H1 (cell line): Measurements from ENCODE around the gene CPA3. TPM values are rescaled to one million over a fixed set of nuclear protein-coding genes. Genes with fewer than 3 reads are reported as not detected.

ENCODE experiments used
- CTCF ChIA-PET: fragments of 300-600 bp; sonication (Branson Sonifier 250); formaldehyde crosslinking; loops from one replicate; lab custom pipeline; 2021; ENCODE audit not compliant: partially characterized antibody; lab: Charles Lee
- POLR2A ChIA-PET: fragments of 300-600 bp; sonication (Branson Sonifier 250); formaldehyde crosslinking; loops from one replicate; lab custom pipeline; 2021; ENCODE audit warnings: inconsistent platforms; ENCODE audit not compliant: partially characterized antibody; lab: Charles Lee
- DNase-seq, 2 experiments: peaks; one replicate each; pipeline versions ENCODE4 v3.0.0 to v3.0.0-alpha.2; 2010 to 2022; ENCODE audit warnings: low spot score in 2 of 2, low read depth in 1 of 2, mixed read lengths in 1 of 2
- FAIRE-seq: peaks from 2 replicates; lab custom pipeline; 2011; peaks lifted over from hg19 to GRCh38; lab: Jason Lieb, UNC
- H2AFZ ChIP-seq: 2 replicates; pipeline ENCODE4 v1.8.1; 2012; ENCODE audit warnings: low read length, inconsistent platforms
- H2AK5ac ChIP-seq: 2 replicates; pipeline ENCODE4 v1.6.1; 2013; ENCODE audit warnings: low read depth, low read length
- H2BK120ac ChIP-seq: replicated peaks from 2 replicates; pipeline ENCODE3; 2013; ENCODE audit warnings: low read depth, low read length, inconsistent platforms
- H2BK12ac ChIP-seq: 2 replicates; pipeline ENCODE4 v1.6.1; 2013; ENCODE audit warnings: low read depth, low read length
- H2BK15ac ChIP-seq: 2 replicates; pipeline ENCODE4 v1.6.1; 2013; ENCODE audit warnings: low read length
- H2BK20ac ChIP-seq: 2 replicates; pipeline ENCODE4 v1.6.1; 2013; ENCODE audit warnings: low read length
- H2BK5ac ChIP-seq: 2 replicates; pipeline ENCODE4 v1.6.1; 2013; ENCODE audit warnings: low read depth, low read length
- H3K14ac ChIP-seq: 2 replicates; pipeline ENCODE4 v1.6.1; 2013; ENCODE audit warnings: inconsistent platforms; ENCODE audit not compliant: insufficient read length
- H3K18ac ChIP-seq: 2 replicates; pipeline ENCODE4 v1.6.1; 2013; ENCODE audit warnings: low read length; ENCODE audit errors: extremely low read depth
- H3K23ac ChIP-seq: 2 replicates; pipeline ENCODE4 v1.6.1; 2013; ENCODE audit warnings: inconsistent platforms; ENCODE audit not compliant: insufficient read length
- H3K23me2 ChIP-seq: 2 replicates; pipeline ENCODE4 v1.6.1; 2013; ENCODE audit warnings: low read depth, low read length
- H3K27ac ChIP-seq: 2 replicates; pipeline ENCODE4 v1.6.1; 2011; ENCODE audit warnings: low read depth, low read length, inconsistent platforms
- H3K27me3 ChIP-seq, 4 experiments: replicated peaks in 1 of 4; 1 replicate in 1 of 4; 2 replicates in 3 of 4; pipeline versions ENCODE4 v1.6.1 to v1.8.1; 2011 to 2013; ENCODE audit warnings: low read length in 3 of 4, mild to moderate bottlenecking in 3 of 4, inconsistent platforms in 2 of 4, mixed read lengths in 2 of 4, moderate library complexity in 1 of 4; ENCODE audit not compliant: control insufficient read depth in 3 of 4, insufficient read depth in 3 of 4; ENCODE audit errors: extremely low read depth in 1 of 4
- H3K36me3 ChIP-seq, 4 experiments: 2 replicates each; pipeline versions ENCODE4 v1.6.1 to v1.8.1; 2011 to 2013; ENCODE audit warnings: mild to moderate bottlenecking in 4 of 4, low read length in 3 of 4, moderate library complexity in 2 of 4, control low read depth in 1 of 4, inconsistent platforms in 1 of 4; ENCODE audit not compliant: insufficient read depth in 4 of 4, control insufficient read depth in 2 of 4
- H3K4ac ChIP-seq: replicated peaks from 2 replicates; pipeline ENCODE3; 2013; ENCODE audit warnings: low read length, low read depth, mixed read lengths, inconsistent platforms; ENCODE audit not compliant: insufficient read length
- H3K4me1 ChIP-seq, 4 experiments: replicated peaks in 1 of 4; 1 replicate in 1 of 4; 2 replicates in 3 of 4; pipeline versions ENCODE4 v1.6.1 to v1.8.1; 2011 to 2013; ENCODE audit warnings: low read length in 3 of 4, inconsistent platforms in 2 of 4, mixed read lengths in 1 of 4; ENCODE audit not compliant: insufficient read depth in 4 of 4, control insufficient read depth in 3 of 4
- H3K4me2 ChIP-seq, 2 experiments: 2 replicates each; pipeline versions ENCODE4 v1.6.1 to v1.8.1; 2011 to 2013; ENCODE audit warnings: low read depth in 2 of 2, low read length in 2 of 2, control low read depth in 1 of 2, inconsistent platforms in 1 of 2, mild to moderate bottlenecking in 1 of 2; ENCODE audit not compliant: insufficient read depth in 1 of 2
- H3K4me3 ChIP-seq, 4 experiments: fragments of 200-600, 300-600 bp in 1 of 4; sonication (generic), shearing (Covaris generic), sonication (Bioruptor Twin) in 1 of 4; 2 replicates each; pipeline versions ENCODE4 v1.5.1 to v1.8.1; 2011 to 2016; ENCODE audit warnings: low read length in 4 of 4, low read depth in 3 of 4, control low read depth in 2 of 4, inconsistent platforms in 2 of 4, mild to moderate bottlenecking in 2 of 4, mixed read lengths in 1 of 4, moderate library complexity in 1 of 4; ENCODE audit not compliant: insufficient read depth in 2 of 4; ENCODE audit errors: extremely low read depth in 1 of 4
- H3K56ac ChIP-seq: replicated peaks from 2 replicates; pipeline ENCODE3; 2013; ENCODE audit warnings: low read depth, mild to moderate bottlenecking, mixed read lengths, low read length, inconsistent platforms; ENCODE audit not compliant: insufficient read length
- H3K79me1 ChIP-seq: 2 replicates; pipeline ENCODE4 v1.6.1; 2013; ENCODE audit warnings: low read depth, low read length, control low read depth
- H3K79me2 ChIP-seq, 2 experiments: 2 replicates each; pipeline versions ENCODE4 v1.6.1 to v1.8.1; 2012 to 2013; ENCODE audit warnings: low read length in 2 of 2, mild to moderate bottlenecking in 2 of 2, inconsistent platforms in 1 of 2; ENCODE audit not compliant: insufficient read depth in 2 of 2, control insufficient read depth in 1 of 2
- H3K9ac ChIP-seq, 4 experiments: replicated peaks in 1 of 4; 1 replicate in 1 of 4; 2 replicates in 3 of 4; pipeline versions ENCODE4 v1.6.1 to v1.8.1; 2011 to 2013; ENCODE audit warnings: low read depth in 3 of 4, low read length in 3 of 4, control low read depth in 2 of 4, mild to moderate bottlenecking in 2 of 4, moderate library complexity in 2 of 4, inconsistent platforms in 1 of 4; ENCODE audit errors: extremely low read depth in 1 of 4
- H3K9me3 ChIP-seq, 2 experiments: 2 replicates each; pipeline versions ENCODE4 v1.6.1 to v1.8.1; 2012 to 2013; ENCODE audit warnings: mild to moderate bottlenecking in 2 of 2, moderate library complexity in 2 of 2, control low read depth in 1 of 2, inconsistent platforms in 1 of 2, low read depth in 1 of 2, low read length in 1 of 2, mixed read lengths in 1 of 2; ENCODE audit not compliant: insufficient read depth in 2 of 2
- H4K20me1 ChIP-seq, 2 experiments: replicated peaks in 1 of 2; 2 replicates each; pipeline versions ENCODE3 to v1.8.1; 2011 to 2013; ENCODE audit warnings: inconsistent platforms in 2 of 2, low read length in 2 of 2, mild to moderate bottlenecking in 1 of 2; ENCODE audit not compliant: insufficient read depth in 2 of 2, control insufficient read depth in 1 of 2
- H4K5ac ChIP-seq: 2 replicates; pipeline ENCODE4 v1.6.1; 2013; ENCODE audit warnings: low read length, low read depth, mixed read lengths, inconsistent platforms; ENCODE audit not compliant: insufficient read length
- H4K8ac ChIP-seq: 2 replicates; pipeline ENCODE4 v1.8.0; 2013; ENCODE audit warnings: mild to moderate bottlenecking, moderate library complexity, low read length, inconsistent platforms; ENCODE audit not compliant: insufficient read depth; ENCODE audit errors: extremely low read depth
- H4K91ac ChIP-seq: replicated peaks from 2 replicates; pipeline ENCODE3; 2013; ENCODE audit warnings: low read length, mixed read lengths, inconsistent platforms; ENCODE audit not compliant: insufficient read length
- CREB1 ChIP-seq: IDR thresholded peaks from 2 replicates; pipeline ENCODE4 v1.6.1; 2012; ENCODE audit warnings: inconsistent platforms
- PHF8 ChIP-seq: fragments of 200-600 bp; sonication (generic); conservative IDR thresholded peaks from 2 replicates; pipeline ENCODE4 v1.7.1; 2012; ENCODE audit warnings: low read depth, mild to moderate bottlenecking, inconsistent platforms, low read length, moderate library complexity
- RNF2 ChIP-seq: fragments of 200-900, 300-1000 bp; sonication (generic); IDR thresholded peaks from 2 replicates; pipeline ENCODE4 v1.7.1; 2016; ENCODE audit warnings: borderline replicate concordance, low read depth, mild to moderate bottlenecking, antibody characterized with exemption, low read length; ENCODE audit not compliant: poor library complexity, severe bottlenecking; ENCODE audit errors: missing control alignments
- WGBS, 2 experiments: shearing (Covaris generic) in 1 of 2; methylation state at CpG; one replicate each; pipeline versions ENCODE4 v1.1.6 to v1.1.7; 2013 to 2015; ENCODE audit warnings: low lambda C conversion rate in 2 of 2, mixed read lengths in 2 of 2, inconsistent platforms in 1 of 2, low coverage in 1 of 2, missing lambda C conversion rate in 1 of 2; ENCODE audit not compliant: insufficient replicate concordance in 2 of 2, insufficient coverage in 1 of 2, insufficient read length in 1 of 2; ENCODE audit errors: extremely low coverage in 1 of 2, missing lambda C conversion rate in 1 of 2; 5-methylcytosine and 5-hydroxymethylcytosine counted together
- polyA plus RNA-seq, 7 experiments: library from polyadenylated mRNA; depleted of rRNA in 3 of 7; stranded (reverse) in 5 of 7; unstranded in 2 of 7; fragments of >200 nt in 5 of 7; fragments of 200-250 nt in 2 of 7; gene quantifications; 1 replicate in 5 of 7; 2 replicates in 1 of 7; 4 replicates in 1 of 7; pipeline versions ENCODE4 v1.2.1 to v1.2.3, GENCODE V29; 2011 to 2013; ENCODE audit warnings: missing spikeins in 2 of 7, mixed read lengths in 2 of 7
- total RNA-seq: library from RNA; stranded (reverse); fragmentation: NEBNext Ultra II Directional; extraction: Animal tissue kit (Norgen Biotek cat#: 25700); gene quantifications from 2 replicates; pipeline ENCODE4 v1.2.1, GENCODE V29; 2021
- TF ChIP-seq, protein P1 (sequence below): IDR thresholded peaks from 2 replicates; pipeline ENCODE4 v1.6.1; 2011; ENCODE audit warnings: low read depth, mild to moderate bottlenecking, low read length; ENCODE audit not compliant: insufficient read depth

The CPA3 gene
- total and polyA plus RNA-seq, 2 of the 8 experiments (the other 6 are each of a cell fraction or from before 2014, with no cell fraction given) = not detected

DNA sequence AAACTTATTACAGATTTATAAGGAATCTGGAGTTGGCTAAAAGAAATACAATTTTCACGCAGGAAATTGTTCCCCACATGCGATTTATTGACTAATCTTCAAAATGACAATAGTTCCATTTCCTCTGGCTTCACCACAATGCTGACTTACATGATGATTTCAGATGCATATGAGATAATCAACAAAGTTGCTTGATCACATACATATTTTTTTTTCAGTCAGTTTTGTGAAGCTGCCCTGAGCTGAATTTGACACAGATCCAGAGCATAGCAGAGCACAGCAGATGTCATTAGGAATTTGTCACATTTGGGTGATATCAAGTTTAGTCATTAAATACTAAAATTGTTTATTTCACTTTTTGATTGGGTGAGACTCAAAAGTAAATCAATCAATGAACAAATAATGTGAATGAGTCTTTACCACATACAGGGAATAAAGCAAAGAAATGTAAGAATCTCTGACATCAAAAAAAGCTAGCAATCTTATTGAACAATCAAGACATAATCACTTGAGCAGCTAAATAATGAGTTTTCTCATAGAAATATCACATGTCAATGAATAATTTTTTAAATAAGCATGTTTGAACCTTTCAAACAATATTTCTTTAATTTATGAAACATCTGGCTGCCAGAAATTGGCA lies 19.2 kb upstream of the CPA3 start:
- H3K79me1 ChIP-seq = no peaks in the 10 kb centered on the region
- no peak overlapping the region for H3K18ac ChIP-seq
- H2BK120ac ChIP-seq = no peak overlapping the region
- no peak overlapping the region for H3K4me2 ChIP-seq
- POLR2A ChIA-PET = no interaction called here
- TF ChIP-seq, protein P1, sequence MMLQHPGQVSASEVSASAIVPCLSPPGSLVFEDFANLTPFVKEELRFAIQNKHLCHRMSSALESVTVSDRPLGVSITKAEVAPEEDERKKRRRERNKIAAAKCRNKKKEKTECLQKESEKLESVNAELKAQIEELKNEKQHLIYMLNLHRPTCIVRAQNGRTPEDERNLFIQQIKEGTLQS = no peak
- TF ChIP-seq CREB1 (no peak), RNF2 (no peak), PHF8 (no peak)
- TF ChIP-seq, all 59 proteins: peak for 0
- Histone ChIP-seq H3K36me3 (no peaks in the 10 kb centered on the region), H4K8ac (no peak overlapping the region), H4K20me1 (no peaks in the 10 kb centered on the region), H2BK20ac (no peak overlapping the region), H3K27ac (no peak overlapping the region), H3K4me1 (no peaks in the 10 kb centered on the region), H3K23ac (no peak overlapping the region), H3K14ac (no peak overlapping the region), H3K9me3 (no peaks in the 10 kb centered on the region), H2AFZ (no peak overlapping the region), H2BK5ac (no peak overlapping the region), H3K23me2 (no peaks in the 10 kb centered on the region), H4K91ac (no peak overlapping the region), H2BK15ac (no peak overlapping the region), H2BK12ac (no peak overlapping the region), H2AK5ac (no peak overlapping the region), H3K4ac (no peak overlapping the region), H4K5ac (no peak overlapping the region), H3K4me3 (no peak overlapping the region), H3K9ac (no peak overlapping the region), H3K27me3 (no peaks in the 10 kb centered on the region), H3K79me2 (no peaks in the 10 kb centered on the region), H3K56ac (no peak overlapping the region)
- DNase-seq (no peak), FAIRE-seq (no peak)
- WGBS, 2 experiments = 95% methylated on average over 2 of the region's 2 CpGs; no CpG with 5 or more reads in 1 of the 2 experiments
- CTCF ChIA-PET = interaction anchor here (1.0 kb wide), 1 partner anchor 14 kb away, joined by 6 read pairs; no protein-coding TSS in a partner anchor
